Activated naive CD4-positive, alpha-beta T cell treated with anti-CD3 and anti-CD28 coated beads, Interleukin-2, amount 50 U/mL, for 72 hours (primary cell): ENCODE data around the gene CBFA2T3. TPM values are rescaled to one million over a fixed set of nuclear protein-coding genes. Genes with fewer than 3 reads are reported as not detected.
"Not testable (repeated sequence)": the region's sequence is repeated elsewhere in the genome, so short reads cannot be mapped to it uniquely, and the experiment has no call there.

Experiments used
- ATAC-seq, 2 donors: fragments of 150-1000 bp; cut with Tn5 transposase; 2 replicates each; pipeline ENCODE4 v1.10.0; 2021; ENCODE audit warnings: mild to moderate bottlenecking in 2 of 2, moderate library complexity in 2 of 2
- DNase-seq, 2 donors: peaks; one replicate each; pipeline ENCODE4 v3.0.0; 2021 to 2022; ENCODE audit warnings: low spot score in 2 of 2
- H3K27ac Mint-ChIP-seq, 2 donors: one replicate each; pipeline ENCODE4 v1.8.0; 2022; ENCODE audit warnings: mild to moderate bottlenecking in 2 of 2, mixed read lengths in 2 of 2
- H3K36me3 Mint-ChIP-seq, 2 donors: one replicate each; pipeline ENCODE4 v1.8.0; 2022; ENCODE audit warnings: mixed read lengths in 2 of 2
- H3K9me3 Mint-ChIP-seq, 2 donors: one replicate each; pipeline ENCODE4 v1.8.0; 2022; ENCODE audit warnings: mixed read lengths in 2 of 2
- total RNA-seq, 2 donors: library from RNA; stranded (reverse); gene quantifications; one replicate each; pipeline ENCODE4 v1.2.3, GENCODE V29; 2022

Gene CBFA2T3
- 1 to 10 TPM in 1 of 2 donors, under 1 TPM in 1; 0.76 to 1.1 TPM for total RNA-seq

DNA sequence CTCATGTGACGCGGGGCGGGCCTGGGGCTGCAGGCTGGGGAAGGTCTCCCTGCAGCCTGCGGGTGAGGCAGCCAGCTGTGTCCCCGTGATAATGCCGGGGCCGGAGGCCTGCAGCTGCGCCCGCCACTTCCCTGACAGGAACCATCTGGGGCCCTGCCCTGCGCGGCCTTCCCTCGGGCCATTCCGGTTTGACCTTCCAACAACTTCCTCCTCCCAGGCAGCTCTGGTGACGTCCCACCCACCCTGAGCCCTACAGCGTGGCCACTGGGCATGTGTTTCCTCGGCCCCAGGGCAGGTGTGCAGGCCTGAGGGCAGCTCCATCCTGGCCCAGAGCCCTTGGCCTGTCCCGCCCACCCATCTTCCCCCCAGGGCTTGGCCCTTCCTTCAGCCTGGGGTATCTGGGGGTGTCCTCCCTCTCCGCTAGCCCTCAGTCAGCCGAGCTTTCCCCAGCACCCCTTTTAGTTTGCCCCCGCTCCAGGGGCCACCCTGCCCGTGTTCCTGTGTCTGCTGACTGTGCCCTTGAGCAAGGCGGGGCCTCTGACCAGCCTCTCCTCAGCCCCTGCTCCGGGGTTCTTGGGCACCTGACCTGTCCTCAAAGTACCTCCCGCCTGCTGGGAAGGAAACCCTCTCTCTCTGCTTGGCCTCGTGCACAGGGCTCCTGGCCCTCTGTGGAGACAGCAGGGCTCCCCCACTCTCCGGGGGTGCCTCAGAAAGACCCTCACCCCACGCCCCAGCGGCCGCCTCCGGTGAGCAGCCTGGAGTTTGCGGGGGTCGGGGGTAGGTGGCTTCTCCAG, at the start of gene CBFA2T3:
TSS of gene CBFA2T3 (minus strand) at position 190 of the 794 bp plus-strand sequence. CDS start 400 bp downstream, outside the sequence.
- ATAC-seq = no peak
- Mint-ChIP-seq H3K36me3 (no peaks in the 10 kb centered on the region), H3K9me3 (peaks cover 0 to 4% of the 10 kb centered on the region in 2 donors), H3K27ac (no peak within 1 kb of the TSS)
- no peak for DNase-seq

- peak overlapping the region; percentile 93 to 95 for H3K27ac Mint-ChIP-seq
- ATAC-seq (peak; percentile 99), DNase-seq (peak; percentile 65 to 83)
- peaks cover 15 to 28% of the 10 kb centered on the region in 2 donors for H3K9me3 Mint-ChIP-seq
- peaks cover 25 to 41% of the 10 kb centered on the region in 2 donors for H3K36me3 Mint-ChIP-seq
These were observed 49.2 kb upstream of the CBFA2T3 start for GRCh38 chr16:89026121-89026612.

GRCh38 chr16:89025636-89026035, 48.6 kb upstream of the CBFA2T3 start:
- Mint-ChIP-seq H3K27ac (peak overlapping the region; percentile 93 to 95), H3K36me3 (peaks cover 25 to 37% of the 10 kb centered on the region in 2 donors), H3K9me3 (peaks cover 15 to 28% of the 10 kb centered on the region in 2 donors)
- DNase-seq = no peak
- ATAC-seq = no peak

DNA sequence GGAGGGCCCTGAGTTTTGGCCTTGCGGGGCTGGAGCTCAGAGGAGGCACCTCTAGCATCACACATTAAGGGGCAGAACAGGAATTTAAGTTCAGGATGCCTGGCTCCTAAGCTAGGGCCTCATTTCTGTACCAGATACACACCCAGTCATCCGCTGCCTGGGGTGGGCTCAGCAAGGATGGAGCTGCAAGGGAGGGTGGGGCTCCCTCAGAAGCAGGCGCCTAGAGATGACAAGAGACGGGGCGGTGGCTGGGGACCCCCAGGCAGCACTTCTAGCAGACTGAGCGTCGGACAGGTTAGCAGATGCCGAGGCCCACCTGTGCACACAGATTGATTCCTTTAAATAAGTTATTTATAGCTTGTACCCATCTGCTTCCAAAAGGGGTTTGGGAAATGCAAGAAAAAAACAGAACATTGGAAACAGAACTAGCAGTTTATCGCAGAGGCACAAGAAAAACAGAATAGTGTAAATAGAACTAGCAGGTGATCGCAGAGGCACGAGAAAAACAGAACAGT, 47.6 kb upstream of the CBFA2T3 start:
- peak overlapping the region; percentile 72 to 95 for H3K27ac Mint-ChIP-seq

GRCh38 chr16:89023621-89024511, 46.9 kb upstream of the CBFA2T3 start:
- H3K36me3 Mint-ChIP-seq = peaks cover 25 to 36% of the 10 kb centered on the region in 2 donors
- H3K27ac Mint-ChIP-seq = peak overlapping the region; percentile 72 to 95
- DNase-seq (peak in 1 of 2 donors; percentile 50), ATAC-seq (no peak)
- H3K9me3 Mint-ChIP-seq = peaks cover 15 to 28% of the 10 kb centered on the region in 2 donors

More for the DNA sequence above, 47.6 kb upstream of the CBFA2T3 start:
- no peak for ATAC-seq
- peaks cover 25 to 36% of the 10 kb centered on the region in 2 donors for H3K36me3 Mint-ChIP-seq
- DNase-seq = no peak
- H3K9me3 Mint-ChIP-seq = peaks cover 15 to 28% of the 10 kb centered on the region in 2 donors

DNA sequence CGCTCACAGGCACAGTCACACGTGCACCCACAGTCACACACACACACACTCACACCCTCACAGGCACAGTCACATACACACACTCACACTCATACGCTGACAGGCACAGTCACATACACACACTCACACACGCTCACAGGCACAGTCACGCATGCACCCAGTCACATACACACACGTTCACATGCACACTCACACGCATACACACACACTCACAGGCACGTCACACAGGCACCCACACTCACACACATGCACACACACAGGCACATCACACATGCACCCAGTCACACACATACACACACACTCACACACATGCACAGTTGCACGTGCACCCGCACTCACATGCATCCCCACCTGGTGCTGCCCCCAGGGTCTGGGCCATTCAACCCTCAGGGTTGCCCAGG, 46.1 kb upstream of the CBFA2T3 start:
- DNase-seq = peak in 1 of 2 donors; percentile 38
- H3K36me3 Mint-ChIP-seq = peaks cover 25 to 36% of the 10 kb centered on the region in 2 donors
- peak overlapping the region in 1 of 2 donors; percentile 1 for H3K27ac Mint-ChIP-seq

GRCh38 chr16:89022051-89022836, 45.2 kb upstream of the CBFA2T3 start:
- Mint-ChIP-seq H3K27ac (no peak overlapping the region), H3K9me3 (peaks cover 11 to 21% of the 10 kb centered on the region in 2 donors)
- no peak for ATAC-seq

More for the DNA sequence above, 46.1 kb upstream of the CBFA2T3 start:
- H3K9me3 Mint-ChIP-seq = peaks cover 15 to 28% of the 10 kb centered on the region in 2 donors
- no peak for ATAC-seq

DNA sequence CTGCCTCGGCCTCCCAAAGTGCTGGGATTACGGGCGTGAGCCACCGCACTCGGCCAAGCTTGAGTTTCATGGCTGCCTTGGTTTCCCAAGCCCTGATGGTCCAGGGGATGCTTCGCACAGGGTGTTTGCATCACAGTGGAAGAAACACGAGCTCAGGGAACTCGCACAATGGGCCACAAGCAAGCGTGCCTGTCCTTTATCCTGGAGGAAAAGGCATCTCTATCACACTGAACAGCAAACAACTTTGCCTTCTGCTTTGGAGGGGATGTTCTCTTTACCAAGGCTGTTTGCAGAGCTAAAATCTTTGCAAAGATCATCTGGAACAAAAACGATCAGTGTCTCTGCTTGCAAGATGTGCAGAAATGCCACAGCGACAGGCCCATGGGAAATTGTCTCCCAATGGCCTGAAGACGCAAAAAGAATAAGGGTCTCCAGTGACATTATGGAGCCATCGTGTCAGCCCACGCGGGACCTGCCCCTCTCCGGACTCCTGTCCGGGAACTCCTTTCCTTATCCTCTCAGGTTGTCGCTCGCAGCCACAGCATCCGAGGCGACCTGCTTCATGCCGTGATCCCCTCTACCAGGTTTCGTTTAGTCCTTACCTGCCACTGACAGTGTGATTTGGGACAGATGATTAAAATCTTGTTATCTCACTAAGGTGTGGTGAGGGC, 44.1 kb upstream of the CBFA2T3 start:
- peaks cover under 1 to 13% of the 10 kb centered on the region in 2 donors for H3K9me3 Mint-ChIP-seq
- no peak for ATAC-seq
- H3K27ac Mint-ChIP-seq = peak overlapping the region in 1 of 2 donors; percentile 43
- peak in 1 of 2 donors; percentile 51 for DNase-seq
- peaks cover 11 to 17% of the 10 kb centered on the region in 2 donors for H3K36me3 Mint-ChIP-seq

More at GRCh38 chr16:89022051-89022836, 45.2 kb upstream of the CBFA2T3 start:
- peak in 1 of 2 donors; percentile 48 for DNase-seq
- H3K36me3 Mint-ChIP-seq = peaks cover 21 to 29% of the 10 kb centered on the region in 2 donors

DNA sequence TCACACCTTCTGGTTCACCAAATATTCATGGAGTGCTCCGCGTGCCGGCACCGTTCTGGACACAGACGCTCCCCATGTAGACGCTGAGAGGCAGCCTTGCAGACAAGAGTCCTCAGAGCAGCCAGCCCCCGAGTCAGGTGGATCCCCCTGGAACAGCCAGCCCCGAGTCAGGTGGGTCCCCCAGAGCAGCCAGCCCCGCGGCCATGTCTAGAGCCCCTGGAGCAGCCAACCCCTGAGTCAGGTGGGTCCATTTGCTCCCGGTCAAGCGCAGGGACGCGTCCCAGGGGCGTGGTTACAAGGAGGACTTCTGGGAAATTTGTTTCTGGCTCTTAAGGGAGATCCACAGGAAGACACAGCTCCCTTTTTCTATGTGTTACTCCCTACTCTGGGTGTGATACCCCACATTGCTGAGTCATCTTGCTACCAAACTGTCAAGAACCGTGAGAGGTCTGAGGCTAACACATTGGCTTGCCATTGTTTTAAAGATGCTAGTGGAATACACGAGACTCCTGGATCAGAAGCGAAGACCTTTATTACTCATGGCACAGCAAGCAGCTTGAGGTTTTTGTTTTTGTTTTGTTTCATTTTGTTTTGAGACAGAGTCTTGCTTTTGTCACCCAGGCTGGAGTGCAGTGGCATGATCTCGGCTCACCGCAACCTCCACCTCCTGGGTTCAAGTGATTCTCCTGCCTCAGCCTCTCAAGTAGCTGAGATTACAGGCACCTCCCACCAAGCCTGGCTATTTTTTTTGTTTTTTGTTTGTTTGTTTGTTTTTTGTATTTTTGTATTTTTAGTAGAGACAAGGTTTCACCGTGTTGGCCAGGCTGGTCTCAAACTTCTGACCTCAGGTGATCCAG, 43.3 kb upstream of the CBFA2T3 start:
- peaks cover 0 to 15% of the 10 kb centered on the region in 2 donors for H3K9me3 Mint-ChIP-seq

GRCh38 chr16:89019511-89019910, 42.5 kb upstream of the CBFA2T3 start:
- H3K36me3 Mint-ChIP-seq = peaks cover 4 to 5% of the 10 kb centered on the region in 2 donors
- ATAC-seq = no peak
- H3K27ac Mint-ChIP-seq = no peak overlapping the region
- peaks cover 0 to 11% of the 10 kb centered on the region in 2 donors for H3K9me3 Mint-ChIP-seq
- no peak for DNase-seq

More for the DNA sequence above, 43.3 kb upstream of the CBFA2T3 start:
- Mint-ChIP-seq H3K27ac (peak overlapping the region in 1 of 2 donors; percentile 43), H3K36me3 (peaks cover 10 to 12% of the 10 kb centered on the region in 2 donors)
- DNase-seq = peak; percentile 48 to 58
- peak; percentile 97 to 100 for ATAC-seq

DNA sequence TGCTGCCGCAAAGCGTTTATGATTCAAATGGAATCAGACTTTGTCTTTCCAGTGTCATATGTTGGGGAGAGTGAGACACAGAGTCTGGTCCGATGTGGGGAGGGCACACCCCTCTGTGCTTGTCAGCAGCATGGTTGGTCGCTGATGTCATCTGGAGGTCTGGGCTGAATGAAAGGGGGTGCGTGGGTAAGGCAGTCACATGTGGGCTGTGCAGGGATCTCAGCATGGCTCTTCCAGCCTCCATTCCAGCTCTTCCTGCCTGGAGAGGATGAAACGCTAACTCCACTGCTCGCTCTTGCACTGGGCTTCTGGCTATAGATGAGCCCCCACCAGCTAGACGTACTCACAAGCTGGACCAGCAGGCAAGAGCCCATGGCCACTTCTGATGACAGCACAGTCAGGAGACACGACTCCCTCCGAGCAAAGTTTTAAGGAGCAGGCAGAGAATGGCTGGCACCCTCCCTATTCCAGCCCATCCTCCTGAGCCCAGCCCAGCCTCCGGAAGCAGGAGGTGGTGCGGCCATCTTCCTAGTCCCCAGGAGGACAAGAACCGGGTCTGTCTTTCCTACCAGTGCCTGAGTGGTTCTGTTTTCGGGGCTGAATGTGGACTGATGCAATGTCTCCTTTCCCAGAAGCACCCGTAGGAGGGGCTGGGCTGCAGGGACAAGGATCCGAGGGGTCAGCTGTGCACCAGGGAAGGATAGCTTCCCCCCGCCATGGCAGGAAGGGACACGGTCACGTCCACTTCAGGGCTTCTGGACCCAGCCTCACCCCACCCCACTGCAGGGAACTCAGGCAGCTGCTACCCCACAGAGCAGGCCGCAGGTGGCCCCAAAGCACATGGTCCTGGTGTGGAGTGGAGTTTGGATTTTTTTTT, 41.5 kb upstream of the CBFA2T3 start:
- Mint-ChIP-seq H3K9me3 (peaks cover 0 to 11% of the 10 kb centered on the region in 2 donors), H3K27ac (peak overlapping the region in 1 of 2 donors; percentile 19), H3K36me3 (no peaks in the 10 kb centered on the region)

DNA sequence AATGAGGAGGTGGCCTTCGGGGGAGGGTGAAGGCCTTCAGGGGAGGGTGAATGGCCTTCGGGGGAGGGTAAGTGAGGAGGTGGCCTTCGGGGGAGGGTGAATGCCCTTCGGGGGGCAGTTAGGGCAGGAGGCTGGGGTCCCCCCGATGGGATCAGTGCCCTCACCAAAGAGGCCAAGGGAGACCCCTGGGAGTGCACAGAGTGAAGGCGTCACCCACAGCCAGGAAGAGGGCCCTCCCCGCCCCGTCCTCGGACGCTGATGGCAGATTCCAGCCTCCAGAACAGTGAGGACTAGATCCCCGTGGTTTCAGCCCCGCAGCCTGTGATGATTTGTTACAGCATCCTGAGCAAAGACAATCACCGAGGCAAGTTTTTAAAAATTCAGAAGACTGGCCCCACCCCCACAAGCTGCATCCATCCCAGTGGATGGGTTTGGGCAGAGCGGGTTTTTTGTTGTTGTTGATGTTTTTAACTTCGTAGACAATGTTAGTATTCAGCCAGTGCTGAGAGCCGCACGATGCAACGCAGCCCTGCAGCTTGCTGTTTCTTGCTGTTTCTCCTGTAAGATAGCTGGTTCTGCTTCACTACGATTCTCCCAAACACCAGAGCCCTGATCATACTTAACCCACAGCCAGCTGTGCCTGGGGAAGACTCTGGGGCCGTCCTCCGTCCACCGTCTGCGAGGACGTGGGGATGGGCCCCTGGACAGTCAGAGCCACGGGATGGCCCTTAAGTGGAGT, 40.7 kb upstream of the CBFA2T3 start:
- peak in 1 of 2 donors; percentile 46 for DNase-seq
- no peak for ATAC-seq

More for the DNA sequence above, 41.5 kb upstream of the CBFA2T3 start:
- ATAC-seq (no peak), DNase-seq (peak in 1 of 2 donors; percentile 44)

DNA sequence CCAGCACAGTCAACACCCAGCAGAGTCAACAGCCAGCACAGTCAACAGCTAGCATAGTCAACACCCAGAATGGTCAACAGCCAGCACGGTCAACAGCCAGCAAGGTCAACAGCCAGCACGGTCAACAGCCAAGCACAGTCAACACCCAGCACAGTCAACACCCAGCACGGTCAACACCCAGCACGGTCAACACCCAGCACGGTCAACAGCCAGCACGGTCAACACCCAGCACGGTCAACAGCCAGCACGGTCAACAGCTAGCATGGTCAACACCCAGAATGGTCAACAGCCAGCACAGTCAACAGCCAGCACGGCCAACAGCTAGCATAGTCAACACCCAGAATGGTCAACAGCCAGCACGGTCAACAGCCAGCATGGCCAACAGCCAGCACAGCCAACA, 39.6 kb upstream of the CBFA2T3 start:
- not testable (repeated sequence) for H3K9me3 Mint-ChIP-seq, H3K27ac Mint-ChIP-seq, ATAC-seq, H3K36me3 Mint-ChIP-seq
- peak in 1 of 2 donors; percentile 44 for DNase-seq

More for the DNA sequence above, 40.7 kb upstream of the CBFA2T3 start:
- Mint-ChIP-seq H3K27ac (peak overlapping the region in 1 of 2 donors; percentile 19), H3K36me3 (no peaks in the 10 kb centered on the region), H3K9me3 (peaks cover 0 to 6% of the 10 kb centered on the region in 2 donors)
